ENCODE data around the gene PYDC1. TPM values are rescaled to one million over a fixed set of nuclear protein-coding genes. Genes with fewer than 3 reads are reported as not detected.
"Not testable (repeated sequence)": the region's sequence is repeated elsewhere in the genome, so short reads cannot be mapped to it uniquely, and the experiment has no call there.

Gene PYDC1
- total RNA-seq, 2 donors from 2014 or later, result not detected

GRCh38 chr16:31246296-31246695 is 29.4 kb upstream of the PYDC1 start:
- H3K27me3 ChIP-seq, result no peaks in the 10 kb centered on the region
- TF ChIP-seq CTCF (IDR thresholded peaks at IDR 0.05), result no peak
- H3K27ac ChIP-seq, result no peak overlapping the region
- H3K36me3 ChIP-seq, result no peaks in the 10 kb centered on the region
- no peaks in the 10 kb centered on the region for H3K4me1 ChIP-seq
- H3K4me3 ChIP-seq, result no peak overlapping the region
- DNase-seq, result no peak
- no peaks in the 10 kb centered on the region for H3K9me3 ChIP-seq
- intact Hi-C loops (cut with DNase I), result no loop called here
- no peak overlapping the region for H3K9ac ChIP-seq (ENCODE audit: low read depth in 2 of 2, low read length in 2 of 2)

DNA sequence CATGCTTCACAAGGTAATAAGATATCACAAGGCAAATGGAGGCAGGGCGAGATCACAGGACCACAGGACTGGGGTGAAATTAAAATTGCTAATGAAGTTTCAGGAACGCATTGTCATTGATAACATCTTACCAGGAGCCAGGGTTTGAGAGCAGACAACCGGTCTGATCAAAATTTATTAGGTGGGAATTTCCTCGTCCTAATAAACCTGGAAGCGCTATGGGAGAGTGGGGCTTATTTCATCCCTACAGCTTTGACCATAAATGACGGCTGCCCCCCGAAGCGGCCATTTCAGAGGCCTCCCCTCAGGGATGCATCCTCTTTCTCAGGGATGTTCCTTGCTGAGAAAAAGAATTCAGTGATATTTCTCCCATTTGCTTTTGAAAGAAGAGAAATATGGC is 28.7 kb upstream of the PYDC1 start:
- H3K4me3 ChIP-seq; H3K9me3 ChIP-seq; H3K9ac ChIP-seq (ENCODE audit: low read depth in 2 of 2, low read length in 2 of 2); H3K36me3 ChIP-seq; H3K4me1 ChIP-seq; intact Hi-C loops (cut with DNase I); H3K27ac ChIP-seq; H3K27me3 ChIP-seq; DNase-seq: not testable (repeated sequence)

DNA sequence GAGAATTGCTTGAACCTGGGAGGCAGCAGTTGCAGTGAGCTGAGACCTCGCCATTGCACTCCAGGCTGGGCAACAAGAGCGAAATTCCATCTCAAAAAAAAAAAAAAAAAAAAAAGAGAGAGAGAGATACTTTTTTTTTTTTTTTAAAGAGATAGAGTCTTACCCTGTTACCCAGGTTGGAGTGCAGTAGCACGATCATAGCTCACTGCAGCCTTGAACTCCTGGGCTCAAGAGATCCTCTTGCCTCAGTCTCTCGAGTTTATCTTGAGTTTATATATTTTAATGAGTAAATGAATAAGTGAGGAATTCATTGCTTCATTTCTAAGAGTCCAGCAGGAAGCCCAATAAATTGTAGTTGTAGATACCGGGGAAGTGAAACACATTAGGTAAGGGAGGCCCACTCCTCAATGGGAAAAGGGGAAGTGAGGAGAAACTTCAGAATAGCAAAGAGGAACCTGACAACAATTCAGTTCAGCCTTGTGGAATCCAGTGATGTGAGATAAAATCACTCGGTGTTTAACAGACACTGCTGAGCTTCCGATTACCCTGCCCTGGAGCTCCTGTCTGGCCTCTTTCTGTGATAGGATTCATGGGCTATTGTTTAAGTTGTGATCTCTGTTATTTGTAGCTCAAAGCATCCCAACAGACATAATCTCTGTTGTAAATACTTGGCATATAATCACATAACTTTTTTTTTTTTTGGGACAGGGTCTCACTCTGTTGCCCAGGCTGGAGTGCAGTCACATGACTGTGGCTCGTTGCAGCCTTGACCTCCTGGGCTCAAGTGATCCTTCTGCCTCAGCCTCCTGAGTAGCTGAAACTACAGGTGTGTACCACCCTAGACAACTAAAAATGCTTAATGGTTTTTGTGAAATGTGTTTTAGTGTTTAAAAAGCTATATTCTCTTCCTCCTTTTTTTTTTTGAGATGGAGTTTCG is 27.1 kb upstream of the PYDC1 start:
- no peak for TF ChIP-seq CTCF (IDR thresholded peaks at IDR 0.05)
- DNase-seq, result no peak
- Histone ChIP-seq H3K4me3 (no peak overlapping the region), H3K36me3 (no peaks in the 10 kb centered on the region), H3K9me3 (no peaks in the 10 kb centered on the region), H3K9ac (ENCODE audit: low read depth in 2 of 2, low read length in 2 of 2) (no peak overlapping the region), H3K4me1 (no peaks in the 10 kb centered on the region), H3K27me3 (no peaks in the 10 kb centered on the region), H3K27ac (no peak overlapping the region)
- intact Hi-C loops (cut with DNase I), result no loop called here

DNA sequence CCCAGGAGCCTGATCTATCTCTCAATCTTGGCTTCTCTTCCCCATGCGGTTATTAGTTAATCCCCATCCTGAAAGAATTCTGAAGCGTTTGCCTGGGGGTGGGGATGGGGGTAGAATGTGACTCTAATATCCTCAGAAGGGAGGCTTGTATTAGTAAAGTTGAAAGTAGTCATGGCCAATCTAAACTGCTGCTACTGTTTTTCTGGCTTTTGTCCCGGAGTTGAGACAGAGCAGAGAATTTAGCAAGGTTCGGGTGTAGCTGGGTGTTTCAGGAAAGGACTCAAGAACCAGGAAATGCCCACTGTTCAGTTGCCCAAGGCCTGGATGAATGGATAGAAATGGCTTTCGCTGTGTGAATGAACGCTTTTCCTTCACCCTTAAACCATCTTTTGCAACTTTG is 25.3 kb upstream of the PYDC1 start:
- intact Hi-C loops (cut with DNase I), result no loop called here
- DNase-seq, result no peak
- Histone ChIP-seq H3K27ac (no peak overlapping the region), H3K9me3 (no peaks in the 10 kb centered on the region), H3K4me1 (no peaks in the 10 kb centered on the region), H3K36me3 (no peaks in the 10 kb centered on the region), H3K27me3 (no peaks in the 10 kb centered on the region), H3K9ac (ENCODE audit: low read depth in 2 of 2, low read length in 2 of 2) (no peak overlapping the region), H3K4me3 (no peak overlapping the region)
- no peak for TF ChIP-seq CTCF (IDR thresholded peaks at IDR 0.05)

- no peak overlapping the region for H3K4me3 ChIP-seq
- H3K9me3 ChIP-seq, result no peaks in the 10 kb centered on the region
- no peak for TF ChIP-seq CTCF (IDR thresholded peaks at IDR 0.05)
- no peak for DNase-seq
- no peak overlapping the region for H3K9ac ChIP-seq (ENCODE audit: low read depth in 2 of 2, low read length in 2 of 2)
- H3K4me1 ChIP-seq, result no peaks in the 10 kb centered on the region
- H3K36me3 ChIP-seq, result no peaks in the 10 kb centered on the region
- no peak overlapping the region for H3K27ac ChIP-seq
- intact Hi-C loops (cut with DNase I), result no loop called here
- H3K27me3 ChIP-seq, result no peaks in the 10 kb centered on the region
Measured at GRCh38 chr16:31238041-31238440, 21.1 kb upstream of the PYDC1 start.

DNA sequence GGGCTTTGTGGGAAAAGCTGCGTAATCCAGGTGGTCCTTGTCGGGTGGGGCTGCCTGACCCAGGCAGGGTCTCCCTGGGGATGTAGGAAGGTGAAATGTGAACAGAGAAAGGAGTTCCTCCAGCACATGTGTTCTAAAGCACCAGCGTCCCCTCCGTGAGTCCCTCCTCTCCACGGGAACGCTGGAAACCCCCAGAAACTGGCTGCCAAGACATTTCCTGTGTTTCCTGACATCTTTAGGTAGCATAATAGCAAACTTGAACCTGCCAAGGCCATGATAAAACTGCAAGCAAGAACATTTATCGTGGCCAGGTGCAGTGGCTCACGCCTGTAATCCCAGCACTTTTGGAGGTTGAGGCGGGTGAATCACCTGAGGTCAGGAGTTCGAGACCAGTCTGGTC is 12.6 kb upstream of the PYDC1 start:
- DNase-seq, result no peak
- intact Hi-C loops (cut with DNase I), result no loop called here
- Histone ChIP-seq H3K4me1 (no peaks in the 10 kb centered on the region), H3K36me3 (no peaks in the 10 kb centered on the region), H3K27ac (no peak overlapping the region), H3K27me3 (no peaks in the 10 kb centered on the region), H3K4me3 (no peak overlapping the region), H3K9me3 (no peaks in the 10 kb centered on the region), H3K9ac (ENCODE audit: low read depth in 2 of 2, low read length in 2 of 2) (no peak overlapping the region)
- TF ChIP-seq CTCF (IDR thresholded peaks at IDR 0.05), result no peak
